K562 (cell line): ENCODE data around the gene KCNG3. TPM values are rescaled to one million over a fixed set of nuclear protein-coding genes. Genes with fewer than 3 reads are reported as not detected.

Experiments used
- ATAC-seq: fragments of 200-7000 bp; cut with Tn5 transposase; 3 replicates; pipeline ENCODE4 v1.9.1; 2020; ENCODE audit warnings: moderate library complexity
- BruUV-seq: library from RNA; stranded (reverse); fragments of 400-500 nt; replicated peaks from 2 replicates; lab custom pipeline; 2021; lab: Mats Ljungman, UMichigan
- CTCF ChIA-PET: fragments of 300-600 bp; formaldehyde crosslinking; extraction: SDS; loops from one replicate; lab custom pipeline; 2021; ENCODE audit warnings: low intra/inter-chr PET ratio; lab: Yijun Ruan, JAX
- POLR2A ChIA-PET: fragments of 300-600, 350-650 bp; sonication (Branson Sonifier 250); formaldehyde crosslinking; extraction: SDS; loops from one replicate; lab custom pipeline; 2021; ENCODE audit warnings: antibody characterized with exemption, inconsistent platforms; lab: Yijun Ruan, JAX
- DNase-seq, 4 experiments: peaks; one replicate each; pipeline versions ENCODE4 v3.0.0 to v3.0.0-alpha.2; 2011 to 2018; ENCODE audit warnings: low spot score in 3 of 4, mixed read lengths in 3 of 4; ENCODE audit errors: extremely low read depth in 1 of 4
- FAIRE-seq: peaks from 2 replicates; lab custom pipeline; 2011; peaks lifted over from hg19 to GRCh38; lab: Jason Lieb, UNC
- H2AFZ ChIP-seq: 2 replicates; pipeline ENCODE4 v1.6.0; 2011; ENCODE audit warnings: low read depth, low read length, control low read depth, inconsistent platforms
- H3K27ac ChIP-seq: fragments of 200-600 bp; 3 replicates; pipeline ENCODE4 v1.8.0; 2011; ENCODE audit warnings: low read depth, mild to moderate bottlenecking, control low read depth, inconsistent platforms, low read length, moderate library complexity, mixed read lengths; ENCODE audit errors: extremely low read depth
- H3K27me3 ChIP-seq, 2 experiments: fragments of 300-600 bp in 1 of 2; 2 replicates in 1 of 2; 3 replicates in 1 of 2; pipeline versions ENCODE4 v1.6.0 to v1.8.0; 2011; ENCODE audit warnings: inconsistent platforms in 2 of 2, low read length in 2 of 2, mild to moderate bottlenecking in 1 of 2, mixed read lengths in 1 of 2, moderate library complexity in 1 of 2; ENCODE audit not compliant: control insufficient read depth in 2 of 2, insufficient read depth in 2 of 2
- H3K36me3 ChIP-seq: fragments of 300-600 bp; 3 replicates; pipeline ENCODE4 v1.8.0; 2011; ENCODE audit warnings: mild to moderate bottlenecking, low read length, inconsistent platforms; ENCODE audit not compliant: control insufficient read depth, insufficient read depth
- H3K4me1 ChIP-seq, 2 experiments: fragments of 200-600 bp in 1 of 2; replicated peaks in 1 of 2; 2 replicates in 1 of 2; 3 replicates in 1 of 2; pipeline versions ENCODE4 v1.5.1 to v1.8.0; 2011; ENCODE audit warnings: inconsistent platforms in 2 of 2, low read length in 2 of 2, mild to moderate bottlenecking in 1 of 2, mixed read lengths in 1 of 2, moderate library complexity in 1 of 2; ENCODE audit not compliant: control insufficient read depth in 2 of 2, insufficient read depth in 2 of 2
- H3K4me2 ChIP-seq: 2 replicates; pipeline ENCODE4 v1.6.1; 2011; ENCODE audit warnings: low read length, control low read depth, inconsistent platforms, mixed read lengths; ENCODE audit not compliant: insufficient read depth
- H3K4me3 ChIP-seq: fragments of 200-600 bp; sonication (generic), shearing (Covaris generic); 2 replicates; pipeline ENCODE4 v1.5.1; 2016; ENCODE audit warnings: control low read depth, inconsistent platforms
- H3K79me2 ChIP-seq: fragments of 200-600 bp; 3 replicates; pipeline ENCODE4 v1.8.0; 2011; ENCODE audit warnings: low read length, inconsistent platforms; ENCODE audit not compliant: control insufficient read depth, insufficient read depth
- H3K9ac ChIP-seq, 2 experiments: 2 replicates each; pipeline versions ENCODE4 v1.6.0 to v1.6.1; 2011; ENCODE audit warnings: low read depth in 2 of 2, low read length in 2 of 2, control low read depth in 1 of 2, inconsistent platforms in 1 of 2, mild to moderate bottlenecking in 1 of 2, mixed read lengths in 1 of 2; ENCODE audit not compliant: insufficient read depth in 1 of 2
- H3K9me1 ChIP-seq: one replicate; pipeline ENCODE4 v1.6.0; 2011; ENCODE audit warnings: inconsistent platforms, mild to moderate bottlenecking, low read length, moderate library complexity; ENCODE audit not compliant: control insufficient read depth, insufficient read depth
- H3K9me3 ChIP-seq: replicated peaks from 2 replicates; pipeline ENCODE4 v1.5.1; 2011; ENCODE audit warnings: low read depth, low read length, inconsistent platforms; ENCODE audit not compliant: control insufficient read depth, insufficient read depth
- H4K20me1 ChIP-seq: replicated peaks from 2 replicates; pipeline ENCODE4 v1.6.1; 2011; ENCODE audit warnings: low read length, inconsistent platforms, mixed read lengths; ENCODE audit not compliant: control insufficient read depth, insufficient read depth
- GABPA ChIP-seq: fragments of 200-800 bp; sonication (Bioruptor generic); conservative IDR thresholded peaks from 2 replicates; pipeline ENCODE4 v1.6.1; 2016; ENCODE audit warnings: low read depth, missing genetic modification characterization, missing compliant biosample characterization
- MAFG ChIP-seq: fragments of 450-650 bp; conservative IDR thresholded peaks from 2 replicates; pipeline ENCODE4 v1.6.1; 2016; ENCODE audit warnings: missing genetic modification characterization, missing compliant biosample characterization
- SMAD4 ChIP-seq: fragments of 250-450 bp; sonication (Bioruptor Pico); conservative IDR thresholded peaks from 2 replicates; pipeline ENCODE4 v1.8.0; 2021; ENCODE audit warnings: inconsistent platforms, mild to moderate bottlenecking, moderate library complexity
- TGIF2 ChIP-seq: sonication (generic); formaldehyde crosslinking; IDR thresholded peaks from 2 replicates; pipeline ENCODE4 v1.8.1; 2022; ENCODE audit warnings: mild to moderate bottlenecking, missing genetic modification reagents, moderate library complexity
- WGBS: fragments of 100-300 bp; shearing (Covaris generic); methylation state at CpG from one replicate; pipeline ENCODE4 v1.1.6; 2016; ENCODE audit warnings: low coverage, mixed read lengths; ENCODE audit not compliant: insufficient coverage; ENCODE audit errors: missing lambda C conversion rate; 5-methylcytosine and 5-hydroxymethylcytosine counted together
- in situ Hi-C: fragments of 300-500 bp; cut with MboI; formaldehyde crosslinking; loops from 4 replicates; pipeline ENCODE4 v1.15.0; 2018; ENCODE audit warnings: inconsistent platforms, mixed read lengths
- intact Hi-C: fragments of 100-400 bp; cut with micrococcal nuclease; formaldehyde crosslinking; loops from 2 replicates; pipeline ENCODE4 v1.14.2; 2022
- polyA plus RNA-seq, 8 experiments: library from polyadenylated mRNA; depleted of rRNA in 4 of 8; stranded (reverse) in 5 of 8; unstranded in 3 of 8; fragments of >200 nt; fragmentation: Nextera tagmentation in 2 of 8; fragmentation: Illumina TruSeq in 1 of 8; extraction: Ambion mirVana in 2 of 8; extraction: Trizol in 1 of 8; gene quantifications; 2 replicates each; pipeline versions ENCODE4 v1.2.1 to v1.2.3, GENCODE V29; 2011 to 2014; ENCODE audit warnings: inconsistent platforms in 1 of 8, missing spikeins in 1 of 8
- total RNA-seq, 7 experiments: library from RNA; depleted of rRNA in 6 of 7; stranded (reverse); fragments of >200 nt in 6 of 7; fragmentation: Illumina TruSeq in 2 of 7; extraction: Trizol in 2 of 7; gene quantifications; 2 replicates each; pipeline versions ENCODE4 v1.2.1 to v1.2.3, GENCODE V29; 2011 to 2021; ENCODE audit warnings: low replicate concordance in 1 of 7
- TF ChIP-seq, protein P1 (sequence below): fragments of 450-650 bp; formaldehyde crosslinking; IDR thresholded peaks from 2 replicates; pipeline ENCODE4 v1.4.0; 2020; ENCODE audit warnings: mild to moderate bottlenecking, moderate library complexity
- TF ChIP-seq, protein P2 (sequence below): fragments of 450-650 bp; IDR thresholded peaks from 2 replicates; pipeline ENCODE4 v1.6.1; 2016
- TF ChIP-seq, protein P3 (sequence below): fragments of 200-800 bp; sonication (Bioruptor generic); IDR thresholded peaks from 2 replicates; pipeline ENCODE4 v1.6.1; 2017; ENCODE audit warnings: missing genetic modification characterization, missing compliant biosample characterization

Gene KCNG3
- total and polyA plus RNA-seq, 9 of the 15 experiments (the other 6 are each of a cell fraction or from before 2014, with no cell fraction given): not detected

DNA sequence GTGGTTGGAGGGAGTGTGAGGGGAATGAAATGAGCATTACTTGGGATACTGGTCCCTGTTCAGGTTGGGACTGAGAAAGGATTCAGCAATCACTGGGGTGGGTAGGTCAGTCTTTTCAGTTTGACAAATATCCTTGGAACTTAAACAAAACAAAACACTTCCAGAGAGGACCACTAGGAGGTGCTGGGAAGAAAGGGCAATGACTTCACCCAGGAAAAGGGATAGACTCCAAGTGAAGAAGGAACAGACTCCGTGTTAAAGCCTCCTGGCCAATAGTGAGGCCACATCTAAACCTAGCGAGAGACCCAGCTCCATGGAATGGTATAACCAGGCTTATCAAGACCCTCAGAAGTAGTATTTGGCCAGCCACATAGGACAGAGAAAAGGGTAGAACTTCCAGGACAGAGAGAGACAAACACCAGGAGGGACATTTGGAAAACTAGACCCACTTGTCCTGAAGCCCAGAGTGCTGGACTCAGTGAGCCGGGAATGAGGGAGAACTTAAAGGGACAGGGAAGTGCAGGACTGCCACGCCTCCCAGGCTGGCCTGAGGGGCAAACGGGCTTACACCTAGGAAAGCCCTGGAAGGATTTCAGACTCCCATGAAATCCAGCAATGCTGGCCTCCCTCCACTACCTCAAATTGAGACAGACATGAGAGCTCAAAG, 19.6 kb upstream of the KCNG3 start (continued):
- TF ChIP-seq, protein P1, sequence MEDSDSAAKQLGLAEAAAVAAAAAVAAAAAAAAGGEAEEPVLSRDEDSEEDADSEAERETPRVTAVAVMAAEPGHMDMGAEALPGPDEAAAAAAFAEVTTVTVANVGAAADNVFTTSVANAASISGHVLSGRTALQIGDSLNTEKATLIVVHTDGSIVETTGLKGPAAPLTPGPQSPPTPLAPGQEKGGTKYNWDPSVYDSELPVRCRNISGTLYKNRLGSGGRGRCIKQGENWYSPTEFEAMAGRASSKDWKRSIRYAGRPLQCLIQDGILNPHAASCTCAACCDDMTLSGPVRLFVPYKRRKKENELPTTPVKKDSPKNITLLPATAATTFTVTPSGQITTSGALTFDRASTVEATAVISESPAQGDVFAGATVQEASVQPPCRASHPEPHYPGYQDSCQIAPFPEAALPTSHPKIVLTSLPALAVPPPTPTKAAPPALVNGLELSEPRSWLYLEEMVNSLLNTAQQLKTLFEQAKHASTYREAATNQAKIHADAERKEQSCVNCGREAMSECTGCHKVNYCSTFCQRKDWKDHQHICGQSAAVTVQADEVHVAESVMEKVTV: peak; percentile 27; the same call in 1 of the 2 replicates

DNA sequence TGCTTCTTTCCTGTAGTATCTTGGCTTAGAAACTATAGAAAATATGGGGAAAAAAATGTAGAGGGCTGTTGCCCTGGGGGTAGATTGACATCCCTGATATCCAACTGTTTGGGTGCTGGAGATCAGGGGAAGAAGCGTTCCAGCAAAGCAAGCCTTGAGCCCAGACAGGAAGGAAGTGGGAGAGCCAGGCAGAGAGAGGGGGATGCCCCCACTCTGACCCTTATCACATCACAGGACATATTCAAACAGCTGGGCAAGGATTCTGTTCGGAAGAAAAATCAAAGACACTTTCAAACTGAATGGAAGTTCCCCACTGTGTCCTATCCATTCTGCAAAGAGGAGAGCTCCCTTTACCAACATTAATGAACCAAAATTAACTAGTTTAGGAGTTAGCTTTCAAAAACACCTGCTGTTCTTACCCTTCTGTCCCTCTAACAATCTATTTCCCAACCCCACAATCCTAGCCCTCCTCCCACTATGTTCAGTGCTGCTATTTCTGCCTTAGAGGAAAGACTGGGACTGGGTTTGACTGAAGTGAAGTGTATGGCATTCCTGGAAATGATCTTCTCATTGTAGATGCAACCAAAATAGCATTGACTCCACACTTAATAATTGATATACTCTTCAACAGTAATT, 16.9 kb upstream of the KCNG3 start:
- Histone ChIP-seq H4K20me1 (no peaks in the 10 kb centered on the region), H3K27ac (no peak overlapping the region), H3K4me3 (no peak overlapping the region), H3K36me3 (no peaks in the 10 kb centered on the region), H2AFZ (no peak overlapping the region), H3K27me3 (peaks cover 3 to 10% of the 10 kb centered on the region in 2 experiments; a peak in 2 of 5 replicates), H3K79me2 (no peaks in the 10 kb centered on the region), H3K9me3 (no peaks in the 10 kb centered on the region), H3K9me1 (no peaks in the 10 kb centered on the region), H3K9ac (no peak overlapping the region), H3K4me2 (no peak overlapping the region), H3K4me1 (no peaks in the 10 kb centered on the region)
- BruUV-seq: no TSS peak
- in situ Hi-C loops (loop anchor here (25.0 kb wide), 1 partner anchor 277 kb away; the partner anchor contains the start of gene HAAO), intact Hi-C loops (no loop called here)
- no peak for DNase-seq
- no peak for ATAC-seq
- TF ChIP-seq TGIF2: no peak
- TF ChIP-seq GABPA (tag): peak; percentile 76
- 0 out of 2 replicates have a peak, but pooled peaks have one; percentile 39 for TF ChIP-seq SMAD4 (CRISPR knock-in tag)
- no peak for TF ChIP-seq MAFG (tag)
- TF ChIP-seq, protein P2, sequence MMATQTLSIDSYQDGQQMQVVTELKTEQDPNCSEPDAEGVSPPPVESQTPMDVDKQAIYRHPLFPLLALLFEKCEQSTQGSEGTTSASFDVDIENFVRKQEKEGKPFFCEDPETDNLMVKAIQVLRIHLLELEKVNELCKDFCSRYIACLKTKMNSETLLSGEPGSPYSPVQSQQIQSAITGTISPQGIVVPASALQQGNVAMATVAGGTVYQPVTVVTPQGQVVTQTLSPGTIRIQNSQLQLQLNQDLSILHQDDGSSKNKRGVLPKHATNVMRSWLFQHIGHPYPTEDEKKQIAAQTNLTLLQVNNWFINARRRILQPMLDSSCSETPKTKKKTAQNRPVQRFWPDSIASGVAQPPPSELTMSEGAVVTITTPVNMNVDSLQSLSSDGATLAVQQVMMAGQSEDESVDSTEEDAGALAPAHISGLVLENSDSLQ: peak; percentile 83
- TF ChIP-seq, protein P3, sequence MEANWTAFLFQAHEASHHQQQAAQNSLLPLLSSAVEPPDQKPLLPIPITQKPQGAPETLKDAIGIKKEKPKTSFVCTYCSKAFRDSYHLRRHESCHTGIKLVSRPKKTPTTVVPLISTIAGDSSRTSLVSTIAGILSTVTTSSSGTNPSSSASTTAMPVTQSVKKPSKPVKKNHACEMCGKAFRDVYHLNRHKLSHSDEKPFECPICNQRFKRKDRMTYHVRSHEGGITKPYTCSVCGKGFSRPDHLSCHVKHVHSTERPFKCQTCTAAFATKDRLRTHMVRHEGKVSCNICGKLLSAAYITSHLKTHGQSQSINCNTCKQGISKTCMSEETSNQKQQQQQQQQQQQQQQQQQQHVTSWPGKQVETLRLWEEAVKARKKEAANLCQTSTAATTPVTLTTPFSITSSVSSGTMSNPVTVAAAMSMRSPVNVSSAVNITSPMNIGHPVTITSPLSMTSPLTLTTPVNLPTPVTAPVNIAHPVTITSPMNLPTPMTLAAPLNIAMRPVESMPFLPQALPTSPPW (CRISPR knock-in tag): 0 out of 2 replicates have a peak, but pooled peaks have one; percentile 37
- CTCF ChIA-PET: interaction anchor here (0.7 kb wide), 1 partner anchor 124 kb away, joined by 4 read pairs; no protein-coding TSS in a partner anchor
- POLR2A ChIA-PET: interaction anchor here (0.6 to 0.7 kb wide), 2 partner anchors 131 to 187 kb away, joined by 3 read pairs; no protein-coding TSS in a partner anchor
- no peak for FAIRE-seq
- 0% methylated on average over 2 of the region's 2 CpGs for WGBS
